K562 (cell line): ENCODE measurements around the gene ARID4B. TPM values are rescaled to one million over a fixed set of nuclear protein-coding genes. Genes with fewer than 3 reads are reported as not detected.

Experiments
- ETV1 ChIP-seq: fragments of 450-650 bp; conservative IDR thresholded peaks from 2 replicates; pipeline ENCODE4 v1.6.1; 2016; ENCODE audit warnings: missing genetic modification characterization, control low read depth, low read depth, missing compliant biosample characterization
- GTF2F1 ChIP-seq: IDR thresholded peaks from 2 replicates; pipeline ENCODE4 v1.6.1; 2011; ENCODE audit warnings: low read depth, low read length, improper control_type of control experiment
- HOXB6 ChIP-seq: fragments of 250-450 bp; sonication (Bioruptor Pico); IDR thresholded peaks from 2 replicates; pipeline ENCODE4 v1.5.1; 2022; ENCODE audit warnings: mild to moderate bottlenecking, borderline replicate concordance
- LCOR ChIP-seq: sonication (generic); formaldehyde crosslinking; IDR thresholded peaks from 2 replicates; pipeline ENCODE4 v1.8.0; 2022; ENCODE audit warnings: mild to moderate bottlenecking, missing genetic modification reagents
- MYC ChIP-seq, 2 experiments: fragments of 250-450 bp in 1 of 2; sonication (Bioruptor Pico) in 1 of 2; IDR thresholded peaks; 2 replicates each; pipeline versions ENCODE4 v1.5.1 to v1.6.1; 2012 to 2021; ENCODE audit warnings: low read depth in 2 of 2, borderline replicate concordance in 1 of 2, improper control_type of control experiment in 1 of 2, low read length in 1 of 2, mild to moderate bottlenecking in 1 of 2, moderate library complexity in 1 of 2
- NONO ChIP-seq, 2 experiments: fragments of 200-400 bp in 1 of 2; fragments of 450-650 bp in 1 of 2; formaldehyde crosslinking in 1 of 2; IDR thresholded peaks; 2 replicates each; pipeline ENCODE4 v1.6.1; 2017; ENCODE audit warnings: low read depth in 2 of 2, mild to moderate bottlenecking in 2 of 2, moderate library complexity in 2 of 2, low read length in 1 of 2
- SAP30 ChIP-seq: fragments of 200-600 bp; sonication (generic); IDR thresholded peaks from 2 replicates; pipeline ENCODE4 v1.6.1; 2012; ENCODE audit warnings: borderline replicate concordance, low read depth, mild to moderate bottlenecking, moderate library complexity, low read length, control low read depth, inconsistent platforms; ENCODE audit not compliant: insufficient read depth, poor library complexity, severe bottlenecking
- polyA plus RNA-seq, 8 experiments: library from polyadenylated mRNA; depleted of rRNA in 4 of 8; stranded (reverse) in 5 of 8; unstranded in 3 of 8; fragments of >200 nt; fragmentation: Nextera tagmentation in 2 of 8; fragmentation: Illumina TruSeq in 1 of 8; extraction: Ambion mirVana in 2 of 8; extraction: Trizol in 1 of 8; gene quantifications; 2 replicates each; pipeline versions ENCODE4 v1.2.1 to v1.2.3, GENCODE V29; 2011 to 2014; ENCODE audit warnings: inconsistent platforms in 1 of 8, missing spikeins in 1 of 8
- total RNA-seq, 7 experiments: library from RNA; depleted of rRNA in 6 of 7; stranded (reverse); fragments of >200 nt in 6 of 7; fragmentation: Illumina TruSeq in 2 of 7; extraction: Trizol in 2 of 7; gene quantifications; 2 replicates each; pipeline versions ENCODE4 v1.2.1 to v1.2.3, GENCODE V29; 2011 to 2021; ENCODE audit warnings: low replicate concordance in 1 of 7
- TF ChIP-seq, protein P1 (sequence below): fragments of 450-650 bp; IDR thresholded peaks from 2 replicates; pipeline ENCODE4 v1.6.1; 2016; ENCODE audit warnings: mild to moderate bottlenecking, moderate library complexity
- TF ChIP-seq, protein P2 (sequence below): fragments of 250-450 bp; sonication (Bioruptor Pico); IDR thresholded peaks from 2 replicates; pipeline ENCODE4 v1.5.0; 2021; ENCODE audit warnings: mild to moderate bottlenecking, borderline replicate concordance

The ARID4B gene
- total and polyA plus RNA-seq, 9 of the 15 experiments (the other 6 are each of a cell fraction or from before 2014, with no cell fraction given): 8.4 to 38.9 (median 18.5) TPM

DNA sequence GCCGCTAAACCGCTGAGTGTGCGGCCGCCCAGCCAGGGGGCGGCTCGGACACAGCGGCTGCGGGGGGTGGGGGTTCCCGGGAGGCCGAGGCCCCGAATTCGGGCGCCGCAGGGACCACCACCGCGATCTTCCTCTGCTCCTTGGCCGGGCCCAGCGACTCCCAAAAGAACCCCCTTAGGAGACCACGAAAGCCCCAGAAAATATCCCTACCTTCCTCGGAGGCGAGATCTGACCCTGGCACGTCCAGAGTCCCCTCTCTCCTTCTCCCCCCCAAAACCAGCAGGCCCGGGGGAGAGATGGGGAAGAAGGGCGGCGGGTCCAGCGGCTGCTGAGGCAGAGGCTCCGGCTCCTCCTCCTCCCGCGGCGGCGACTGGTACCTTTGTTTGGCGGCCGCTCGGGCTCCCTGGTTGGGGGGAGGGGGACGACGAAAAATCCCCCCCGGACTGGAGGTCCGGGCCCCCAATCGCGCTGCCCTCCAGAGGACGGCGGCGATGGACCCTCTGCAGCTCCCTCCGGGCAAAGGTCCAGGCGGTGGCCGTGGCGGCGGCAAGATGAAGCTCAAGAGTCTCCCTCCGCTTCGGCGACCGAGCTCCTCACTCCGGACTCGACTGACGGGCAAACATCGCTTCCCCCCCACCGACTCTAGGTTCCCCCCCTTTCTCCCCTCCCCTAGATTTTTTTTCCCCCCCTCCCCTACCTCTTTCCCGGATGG lies at the start of gene ARID4B (continued):
- TF ChIP-seq, protein P1, sequence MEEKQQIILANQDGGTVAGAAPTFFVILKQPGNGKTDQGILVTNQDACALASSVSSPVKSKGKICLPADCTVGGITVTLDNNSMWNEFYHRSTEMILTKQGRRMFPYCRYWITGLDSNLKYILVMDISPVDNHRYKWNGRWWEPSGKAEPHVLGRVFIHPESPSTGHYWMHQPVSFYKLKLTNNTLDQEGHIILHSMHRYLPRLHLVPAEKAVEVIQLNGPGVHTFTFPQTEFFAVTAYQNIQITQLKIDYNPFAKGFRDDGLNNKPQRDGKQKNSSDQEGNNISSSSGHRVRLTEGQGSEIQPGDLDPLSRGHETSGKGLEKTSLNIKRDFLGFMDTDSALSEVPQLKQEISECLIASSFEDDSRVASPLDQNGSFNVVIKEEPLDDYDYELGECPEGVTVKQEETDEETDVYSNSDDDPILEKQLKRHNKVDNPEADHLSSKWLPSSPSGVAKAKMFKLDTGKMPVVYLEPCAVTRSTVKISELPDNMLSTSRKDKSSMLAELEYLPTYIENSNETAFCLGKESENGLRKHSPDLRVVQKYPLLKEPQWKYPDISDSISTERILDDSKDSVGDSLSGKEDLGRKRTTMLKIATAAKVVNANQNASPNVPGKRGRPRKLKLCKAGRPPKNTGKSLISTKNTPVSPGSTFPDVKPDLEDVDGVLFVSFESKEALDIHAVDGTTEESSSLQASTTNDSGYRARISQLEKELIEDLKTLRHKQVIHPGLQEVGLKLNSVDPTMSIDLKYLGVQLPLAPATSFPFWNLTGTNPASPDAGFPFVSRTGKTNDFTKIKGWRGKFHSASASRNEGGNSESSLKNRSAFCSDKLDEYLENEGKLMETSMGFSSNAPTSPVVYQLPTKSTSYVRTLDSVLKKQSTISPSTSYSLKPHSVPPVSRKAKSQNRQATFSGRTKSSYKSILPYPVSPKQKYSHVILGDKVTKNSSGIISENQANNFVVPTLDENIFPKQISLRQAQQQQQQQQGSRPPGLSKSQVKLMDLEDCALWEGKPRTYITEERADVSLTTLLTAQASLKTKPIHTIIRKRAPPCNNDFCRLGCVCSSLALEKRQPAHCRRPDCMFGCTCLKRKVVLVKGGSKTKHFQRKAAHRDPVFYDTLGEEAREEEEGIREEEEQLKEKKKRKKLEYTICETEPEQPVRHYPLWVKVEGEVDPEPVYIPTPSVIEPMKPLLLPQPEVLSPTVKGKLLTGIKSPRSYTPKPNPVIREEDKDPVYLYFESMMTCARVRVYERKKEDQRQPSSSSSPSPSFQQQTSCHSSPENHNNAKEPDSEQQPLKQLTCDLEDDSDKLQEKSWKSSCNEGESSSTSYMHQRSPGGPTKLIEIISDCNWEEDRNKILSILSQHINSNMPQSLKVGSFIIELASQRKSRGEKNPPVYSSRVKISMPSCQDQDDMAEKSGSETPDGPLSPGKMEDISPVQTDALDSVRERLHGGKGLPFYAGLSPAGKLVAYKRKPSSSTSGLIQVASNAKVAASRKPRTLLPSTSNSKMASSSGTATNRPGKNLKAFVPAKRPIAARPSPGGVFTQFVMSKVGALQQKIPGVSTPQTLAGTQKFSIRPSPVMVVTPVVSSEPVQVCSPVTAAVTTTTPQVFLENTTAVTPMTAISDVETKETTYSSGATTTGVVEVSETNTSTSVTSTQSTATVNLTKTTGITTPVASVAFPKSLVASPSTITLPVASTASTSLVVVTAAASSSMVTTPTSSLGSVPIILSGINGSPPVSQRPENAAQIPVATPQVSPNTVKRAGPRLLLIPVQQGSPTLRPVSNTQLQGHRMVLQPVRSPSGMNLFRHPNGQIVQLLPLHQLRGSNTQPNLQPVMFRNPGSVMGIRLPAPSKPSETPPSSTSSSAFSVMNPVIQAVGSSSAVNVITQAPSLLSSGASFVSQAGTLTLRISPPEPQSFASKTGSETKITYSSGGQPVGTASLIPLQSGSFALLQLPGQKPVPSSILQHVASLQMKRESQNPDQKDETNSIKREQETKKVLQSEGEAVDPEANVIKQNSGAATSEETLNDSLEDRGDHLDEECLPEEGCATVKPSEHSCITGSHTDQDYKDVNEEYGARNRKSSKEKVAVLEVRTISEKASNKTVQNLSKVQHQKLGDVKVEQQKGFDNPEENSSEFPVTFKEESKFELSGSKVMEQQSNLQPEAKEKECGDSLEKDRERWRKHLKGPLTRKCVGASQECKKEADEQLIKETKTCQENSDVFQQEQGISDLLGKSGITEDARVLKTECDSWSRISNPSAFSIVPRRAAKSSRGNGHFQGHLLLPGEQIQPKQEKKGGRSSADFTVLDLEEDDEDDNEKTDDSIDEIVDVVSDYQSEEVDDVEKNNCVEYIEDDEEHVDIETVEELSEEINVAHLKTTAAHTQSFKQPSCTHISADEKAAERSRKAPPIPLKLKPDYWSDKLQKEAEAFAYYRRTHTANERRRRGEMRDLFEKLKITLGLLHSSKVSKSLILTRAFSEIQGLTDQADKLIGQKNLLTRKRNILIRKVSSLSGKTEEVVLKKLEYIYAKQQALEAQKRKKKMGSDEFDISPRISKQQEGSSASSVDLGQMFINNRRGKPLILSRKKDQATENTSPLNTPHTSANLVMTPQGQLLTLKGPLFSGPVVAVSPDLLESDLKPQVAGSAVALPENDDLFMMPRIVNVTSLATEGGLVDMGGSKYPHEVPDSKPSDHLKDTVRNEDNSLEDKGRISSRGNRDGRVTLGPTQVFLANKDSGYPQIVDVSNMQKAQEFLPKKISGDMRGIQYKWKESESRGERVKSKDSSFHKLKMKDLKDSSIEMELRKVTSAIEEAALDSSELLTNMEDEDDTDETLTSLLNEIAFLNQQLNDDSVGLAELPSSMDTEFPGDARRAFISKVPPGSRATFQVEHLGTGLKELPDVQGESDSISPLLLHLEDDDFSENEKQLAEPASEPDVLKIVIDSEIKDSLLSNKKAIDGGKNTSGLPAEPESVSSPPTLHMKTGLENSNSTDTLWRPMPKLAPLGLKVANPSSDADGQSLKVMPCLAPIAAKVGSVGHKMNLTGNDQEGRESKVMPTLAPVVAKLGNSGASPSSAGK: no peak
- peak in 1 of 2 experiments; percentile 35; a peak in 1 of 4 replicates for TF ChIP-seq NONO (IDR thresholded peaks at IDR 0.05; ENCODE audit: low read depth in 2 of 2, low read length in 1 of 2)
- TF ChIP-seq GTF2F1: peak; percentile 39; the same call in 1 of the 2 replicates
- TF ChIP-seq LCOR: peak; percentile 25; the same call in 1 of the 2 replicates
- peak; percentile 28 for TF ChIP-seq SAP30
- no peak for TF ChIP-seq ETV1
- no peak for TF ChIP-seq HOXB6
- TF ChIP-seq, protein P2, sequence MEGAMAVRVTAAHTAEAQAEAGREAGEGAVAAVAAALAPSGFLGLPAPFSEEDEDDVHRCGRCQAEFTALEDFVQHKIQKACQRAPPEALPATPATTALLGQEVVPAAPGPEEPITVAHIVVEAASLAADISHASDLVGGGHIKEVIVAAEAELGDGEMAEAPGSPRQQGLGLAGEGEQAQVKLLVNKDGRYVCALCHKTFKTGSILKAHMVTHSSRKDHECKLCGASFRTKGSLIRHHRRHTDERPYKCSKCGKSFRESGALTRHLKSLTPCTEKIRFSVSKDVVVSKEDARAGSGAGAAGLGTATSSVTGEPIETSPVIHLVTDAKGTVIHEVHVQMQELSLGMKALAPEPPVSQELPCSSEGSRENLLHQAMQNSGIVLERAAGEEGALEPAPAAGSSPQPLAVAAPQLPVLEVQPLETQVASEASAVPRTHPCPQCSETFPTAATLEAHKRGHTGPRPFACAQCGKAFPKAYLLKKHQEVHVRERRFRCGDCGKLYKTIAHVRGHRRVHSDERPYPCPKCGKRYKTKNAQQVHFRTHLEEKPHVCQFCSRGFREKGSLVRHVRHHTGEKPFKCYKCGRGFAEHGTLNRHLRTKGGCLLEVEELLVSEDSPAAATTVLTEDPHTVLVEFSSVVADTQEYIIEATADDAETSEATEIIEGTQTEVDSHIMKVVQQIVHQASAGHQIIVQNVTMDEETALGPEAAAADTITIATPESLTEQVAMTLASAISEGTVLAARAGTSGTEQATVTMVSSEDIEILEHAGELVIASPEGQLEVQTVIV: no peak
- TF ChIP-seq MYC (IDR thresholded peaks at IDR 0.05; ENCODE audit: low read depth, low read length): no peak
- TF ChIP-seq MYC (CRISPR knock-in tag; IDR thresholded peaks at IDR 0.05; ENCODE audit: borderline replicate concordance, low read depth): no peak
